GM12864 (cell line): ENCODE results near the gene CDK5R2.

Source experiments
- DNase-seq: peaks from one replicate; pipeline ENCODE4 v3.0.0-alpha.2; 2011; ENCODE audit warnings: low read depth
- H3K4me3 ChIP-seq: 2 replicates; pipeline ENCODE4 v1.5.1; 2011; ENCODE audit warnings: mild to moderate bottlenecking, low read depth, low read length, control low read depth
- CTCF ChIP-seq: IDR thresholded peaks from 2 replicates; pipeline ENCODE4 v1.5.1; 2011; ENCODE audit warnings: low read depth, mild to moderate bottlenecking, moderate library complexity, low read length, control low read depth, inconsistent platforms; ENCODE audit errors: missing control alignments

CDK5R2 gene

GRCh38 chr2:218962859-218963492 lies 3.5 kb downstream of the CDK5R2 start:
- TF ChIP-seq CTCF = no peak
- no peak for DNase-seq
- no peak overlapping the region for H3K4me3 ChIP-seq

- no peak for DNase-seq
- no peak overlapping the region for H3K4me3 ChIP-seq
- TF ChIP-seq CTCF = no peak
These were observed 4.1 kb downstream of the CDK5R2 start for GRCh38 chr2:218963601-218964000.

DNA sequence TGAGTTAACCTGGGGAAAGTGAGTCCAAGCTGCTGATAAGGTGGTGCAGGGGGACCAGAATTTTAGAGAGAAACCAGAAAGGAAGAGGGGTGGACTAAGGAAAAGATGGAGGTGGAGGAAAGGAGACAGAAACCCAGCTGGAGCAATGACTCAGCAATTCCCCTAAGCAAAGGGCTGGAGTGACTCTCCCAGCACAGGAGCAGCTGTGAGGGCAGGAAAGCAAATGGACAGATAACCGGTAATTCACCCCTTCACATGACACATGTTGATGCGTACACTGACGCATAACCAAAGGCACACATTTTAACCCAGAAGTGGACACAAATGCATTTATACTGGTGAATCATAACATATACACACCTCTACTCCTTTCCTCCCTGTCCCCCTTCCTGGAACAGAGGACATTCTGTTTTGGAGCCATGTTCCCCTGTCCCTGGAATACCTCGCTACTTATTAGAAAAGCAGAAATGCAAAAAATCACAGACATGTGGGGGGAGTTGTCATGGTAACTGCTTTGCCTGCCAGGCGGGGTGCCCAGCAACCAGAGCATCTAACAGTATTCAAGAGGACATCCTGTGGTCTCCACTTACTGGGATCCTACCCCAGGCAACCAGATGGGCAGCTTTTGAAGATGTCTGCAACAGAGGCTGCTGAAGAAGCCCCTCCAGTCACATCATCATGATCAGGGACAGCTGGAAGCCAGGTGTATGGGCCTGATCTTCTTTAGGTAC lies 4.7 kb downstream of the CDK5R2 start:
- DNase-seq = no peak
- TF ChIP-seq CTCF = no peak
- H3K4me3 ChIP-seq = no peak overlapping the region

DNA sequence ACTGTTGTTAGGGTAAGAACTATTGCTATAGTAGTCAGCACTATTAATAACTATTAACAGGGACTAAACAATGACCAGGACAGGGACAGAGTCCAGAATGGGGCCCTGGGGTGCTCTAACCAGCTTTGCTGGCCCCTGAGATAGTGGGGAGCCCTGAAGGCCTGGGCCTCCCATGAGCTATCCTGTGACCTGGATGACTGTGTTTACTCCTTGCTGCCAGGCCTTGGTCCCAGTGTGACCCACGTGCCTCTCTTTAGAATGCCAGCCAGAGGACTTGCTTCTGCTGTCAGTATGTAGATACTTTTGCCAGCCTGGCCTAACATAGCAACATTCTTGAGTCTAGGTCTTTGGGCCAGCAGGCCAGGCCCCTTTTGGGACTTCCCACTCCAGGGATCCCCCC lies 11.4 kb downstream of the CDK5R2 start:
- no peak for DNase-seq

GRCh38 chr2:218975060-218975777 lies 15.8 kb downstream of the CDK5R2 start:
- no peak for TF ChIP-seq CTCF
- no peak overlapping the region for H3K4me3 ChIP-seq
- DNase-seq = no peak

More for the DNA sequence above, 11.4 kb downstream of the CDK5R2 start:
- no peak for TF ChIP-seq CTCF
- no peak overlapping the region for H3K4me3 ChIP-seq

- peak; percentile 86 for TF ChIP-seq CTCF
- peak; percentile 33 for DNase-seq
- peak overlapping the region; percentile 38 for H3K4me3 ChIP-seq
These were observed 20.6 kb downstream of the CDK5R2 start for GRCh38 chr2:218979846-218980734.
